Gastroesophageal sphincter (tissue), 3 donors: ENCODE data around the gene MYO18A.

Source experiments
- EP300 ChIP-seq: sonication (generic); formaldehyde crosslinking; IDR thresholded peaks from one replicate; pipeline ENCODE4 v1.6.1; 2017; ENCODE audit warnings: antibody characterized with exemption, mild to moderate bottlenecking
- POLR2A ChIP-seq, 2 donors: fragments of 450-650 bp; IDR thresholded peaks; one replicate each; pipeline ENCODE4 v1.6.1; 2017; ENCODE audit warnings: antibody characterized with exemption in 2 of 2, mild to moderate bottlenecking in 2 of 2, moderate library complexity in 1 of 2
- TF ChIP-seq, protein P1 (sequence below), 4 experiments: fragments of 200-600 bp in 2 of 4; fragments of 450-650 bp in 2 of 4; sonication (generic) in 1 of 4; IDR thresholded peaks; one replicate each; pipeline ENCODE4 v1.5.1; 2017 to 2019; ENCODE audit warnings: antibody characterized with exemption in 4 of 4, mild to moderate bottlenecking in 2 of 4, moderate library complexity in 2 of 4

GRCh38 chr17:29138971-29139691 lies 41.1 kb downstream of the MYO18A start:
- TF ChIP-seq, protein P1, sequence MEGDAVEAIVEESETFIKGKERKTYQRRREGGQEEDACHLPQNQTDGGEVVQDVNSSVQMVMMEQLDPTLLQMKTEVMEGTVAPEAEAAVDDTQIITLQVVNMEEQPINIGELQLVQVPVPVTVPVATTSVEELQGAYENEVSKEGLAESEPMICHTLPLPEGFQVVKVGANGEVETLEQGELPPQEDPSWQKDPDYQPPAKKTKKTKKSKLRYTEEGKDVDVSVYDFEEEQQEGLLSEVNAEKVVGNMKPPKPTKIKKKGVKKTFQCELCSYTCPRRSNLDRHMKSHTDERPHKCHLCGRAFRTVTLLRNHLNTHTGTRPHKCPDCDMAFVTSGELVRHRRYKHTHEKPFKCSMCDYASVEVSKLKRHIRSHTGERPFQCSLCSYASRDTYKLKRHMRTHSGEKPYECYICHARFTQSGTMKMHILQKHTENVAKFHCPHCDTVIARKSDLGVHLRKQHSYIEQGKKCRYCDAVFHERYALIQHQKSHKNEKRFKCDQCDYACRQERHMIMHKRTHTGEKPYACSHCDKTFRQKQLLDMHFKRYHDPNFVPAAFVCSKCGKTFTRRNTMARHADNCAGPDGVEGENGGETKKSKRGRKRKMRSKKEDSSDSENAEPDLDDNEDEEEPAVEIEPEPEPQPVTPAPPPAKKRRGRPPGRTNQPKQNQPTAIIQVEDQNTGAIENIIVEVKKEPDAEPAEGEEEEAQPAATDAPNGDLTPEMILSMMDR (IDR thresholded peaks at IDR 0.05) = no peak
- no peak for TF ChIP-seq POLR2A (IDR thresholded peaks at IDR 0.05)
- no peak for TF ChIP-seq EP300
